ENCODE data around the gene DOK4.

GRCh38 chr16:57525761-57526160 is 39.5 kb upstream of the DOK4 start:
- no peak for TF ChIP-seq CTCF (conservative IDR thresholded peaks at IDR 0.05 in 1 of 2, IDR thresholded peaks at IDR 0.05 in 1 of 2; ENCODE audit: extremely low read depth in 1 of 2, insufficient read depth in 1 of 2, low read depth in 1 of 2, low read length in 2 of 2)
- TF ChIP-seq EZH2 (IDR thresholded peaks at IDR 0.05; ENCODE audit: borderline replicate concordance, low read length) = no peak

Measured in mammary epithelial cell (primary cell).